Bronchial epithelial cell (primary cell): ENCODE measurements around the gene L3MBTL3. TPM values are rescaled to one million over a fixed set of nuclear protein-coding genes. Genes with fewer than 3 reads are reported as not detected.

Source experiments
- DNase-seq: peaks from one replicate; pipeline ENCODE4 v3.0.0-alpha.2; 2010; ENCODE audit warnings: low read depth
- FAIRE-seq: peaks from 2 replicates; lab custom pipeline; 2011; peaks lifted over from hg19 to GRCh38; lab: Jason Lieb, UNC
- H3K27me3 ChIP-seq: 2 replicates; pipeline ENCODE4 v1.5.1; 2011; ENCODE audit warnings: low read length; ENCODE audit not compliant: control insufficient read depth, insufficient read depth
- H3K36me3 ChIP-seq: 2 replicates; pipeline ENCODE4 v1.5.1; 2011; ENCODE audit warnings: low read length; ENCODE audit not compliant: control insufficient read depth, insufficient read depth
- H3K4me3 ChIP-seq: 2 replicates; pipeline ENCODE4 v1.5.1; 2011; ENCODE audit warnings: mild to moderate bottlenecking, low read depth, low read length, control low read depth
- CTCF ChIP-seq: IDR thresholded peaks from 2 replicates; pipeline ENCODE4 v1.5.1; 2011; ENCODE audit warnings: mild to moderate bottlenecking, moderate library complexity, low read length, control low read depth, inconsistent platforms; ENCODE audit not compliant: insufficient read depth, severe bottlenecking
- total RNA-seq: library from RNA; depleted of rRNA; stranded (reverse); fragments of >200 nt; gene quantifications from 2 replicates; pipeline ENCODE4 v1.2.1, GENCODE V29; 2014

The L3MBTL3 gene
- total RNA-seq, 1 donor from 2014 or later: 12.1 TPM

DNA sequence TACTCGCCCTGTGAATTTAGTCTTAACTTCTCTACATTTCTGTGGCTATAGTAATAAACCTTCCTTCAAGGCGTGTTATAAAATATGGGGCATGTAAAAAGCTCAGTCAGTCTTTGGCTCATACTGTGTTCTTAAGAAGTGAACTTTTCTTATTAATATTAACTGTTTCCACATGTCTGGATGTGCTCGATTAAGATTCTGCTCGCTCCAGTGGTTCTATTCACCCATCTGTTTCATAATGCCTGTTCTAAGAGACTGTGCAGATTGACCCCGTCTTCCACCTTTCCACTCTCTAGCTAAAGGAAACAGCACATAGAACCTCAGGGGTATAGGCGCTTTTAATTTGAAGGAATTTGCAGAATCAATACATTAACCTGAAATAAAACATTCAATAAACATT lies 99.9 kb downstream of the L3MBTL3 start:
- Histone ChIP-seq H3K4me3 (no peak overlapping the region), H3K27me3 (no peaks in the 10 kb centered on the region), H3K36me3 (no peaks in the 10 kb centered on the region)
- no peak for TF ChIP-seq CTCF
- FAIRE-seq: no peak
- no peak for DNase-seq

DNA sequence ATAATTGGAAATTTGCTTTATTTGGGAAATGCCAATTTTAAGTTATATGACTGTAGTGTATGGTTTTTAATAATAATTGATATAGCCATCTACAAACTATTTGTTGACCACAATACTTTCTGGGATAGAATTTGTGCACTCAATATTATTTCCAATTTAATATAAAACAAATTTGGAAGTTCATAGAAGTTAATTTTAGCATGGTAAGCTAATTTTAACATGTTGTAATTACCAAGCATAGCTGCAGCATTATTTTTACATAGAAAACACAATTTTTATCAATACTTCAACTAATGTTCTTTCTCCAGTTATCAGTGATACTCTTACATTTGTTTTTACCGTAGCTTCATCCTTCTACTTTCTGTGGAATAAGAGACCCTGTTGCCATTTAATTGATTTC lies 100.8 kb downstream of the L3MBTL3 start:
- Histone ChIP-seq H3K36me3 (no peaks in the 10 kb centered on the region), H3K27me3 (no peaks in the 10 kb centered on the region), H3K4me3 (no peak overlapping the region)
- FAIRE-seq: no peak
- no peak for TF ChIP-seq CTCF
- DNase-seq: no peak

DNA sequence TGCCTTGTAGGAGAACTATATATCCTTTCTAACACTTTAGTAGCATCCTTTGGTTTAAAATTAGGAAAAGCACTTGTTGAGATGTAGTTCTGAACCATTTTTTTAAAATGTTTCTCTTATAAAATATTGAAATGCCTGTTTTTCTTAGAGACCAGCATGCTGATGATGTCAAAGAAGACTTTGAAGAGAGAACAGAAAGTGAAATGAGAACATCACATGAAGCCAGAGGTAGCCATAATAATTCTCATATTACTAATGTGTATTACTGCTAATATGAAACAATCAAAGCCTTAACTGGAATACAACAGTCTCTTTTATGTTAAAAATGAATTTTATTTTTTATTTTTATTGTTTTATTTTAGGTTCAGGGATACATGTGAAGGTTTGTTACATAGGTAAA lies 102.3 kb downstream of the L3MBTL3 start:
- DNase-seq: no peak
- no peaks in the 10 kb centered on the region for H3K36me3 ChIP-seq
- H3K27me3 ChIP-seq: no peaks in the 10 kb centered on the region
- no peak for FAIRE-seq
- no peak for TF ChIP-seq CTCF
- no peak overlapping the region for H3K4me3 ChIP-seq

GRCh38 chr6:130122243-130122642 lies 103.9 kb downstream of the L3MBTL3 start:
- H3K27me3 ChIP-seq: no peaks in the 10 kb centered on the region
- no peaks in the 10 kb centered on the region for H3K36me3 ChIP-seq
- TF ChIP-seq CTCF: no peak
- no peak overlapping the region for H3K4me3 ChIP-seq
- DNase-seq (no peak), FAIRE-seq (no peak)

- TF ChIP-seq CTCF: no peak
- Histone ChIP-seq H3K27me3 (no peaks in the 10 kb centered on the region), H3K4me3 (no peak overlapping the region), H3K36me3 (no peaks in the 10 kb centered on the region)
- FAIRE-seq (no peak), DNase-seq (no peak)
Observed at GRCh38 chr6:130127195-130127594, 108.8 kb downstream of the L3MBTL3 start.

GRCh38 chr6:130128326-130128725 lies 109.9 kb downstream of the L3MBTL3 start:
- H3K36me3 ChIP-seq: no peaks in the 10 kb centered on the region
- FAIRE-seq (no peak), DNase-seq (no peak)
- TF ChIP-seq CTCF: no peak
- H3K27me3 ChIP-seq: no peaks in the 10 kb centered on the region
- no peak overlapping the region for H3K4me3 ChIP-seq
